ENCODE data around the gene GRIP1.

- TF ChIP-seq YY1 (IDR thresholded peaks at IDR 0.05; ENCODE audit: low read depth) (peak; percentile 33; the same call in 1 of the 2 replicates), NFIC (IDR thresholded peaks at IDR 0.05) (no peak), TAF1 (IDR thresholded peaks at IDR 0.05; ENCODE audit: low read depth) (peak; percentile 76), FOXM1 (IDR thresholded peaks at IDR 0.05; ENCODE audit: borderline replicate concordance, low read depth) (no peak), MAX (IDR thresholded peaks at IDR 0.05) (peak; percentile 88), CEBPB (IDR thresholded peaks at IDR 0.05) (no peak), RAD21 (IDR thresholded peaks at IDR 0.05; ENCODE audit: low read depth) (no peak), EP300 (IDR thresholded peaks at IDR 0.05; ENCODE audit: borderline replicate concordance) (no peak), CREB1 (IDR thresholded peaks at IDR 0.05; ENCODE audit: low read depth) (peak; percentile 42; the same call in 1 of the 2 replicates), USF1 (IDR thresholded peaks at IDR 0.05) (0 out of 2 replicates have a peak, but pooled peaks have one; percentile 21), TCF12 (IDR thresholded peaks at IDR 0.05; ENCODE audit: low read depth) (no peak), ZBTB7A (IDR thresholded peaks at IDR 0.05; ENCODE audit: low read depth) (no peak), REST (IDR thresholded peaks at IDR 0.05; ENCODE audit: low read depth) (no peak)
These were observed 376.7 kb downstream of the GRIP1 start, which contains the start of gene HELB for GRCh38 chr12:66301944-66302826.
